Astrocyte (in vitro differentiated cells and primary cell): Measurements from ENCODE around the gene HRH2. TPM values are rescaled to one million over a fixed set of nuclear protein-coding genes. Genes with fewer than 3 reads are reported as not detected.
"Not testable (repeated sequence)": the region's sequence is repeated elsewhere in the genome, so short reads cannot be mapped to it uniquely, and the experiment has no call there.

ENCODE experiments used
- DNase-seq: peaks from one replicate; pipeline ENCODE4 v3.0.0-alpha.2; 2010; ENCODE audit warnings: low read depth
- FAIRE-seq: peaks from 2 replicates; lab custom pipeline; 2011; peaks lifted over from hg19 to GRCh38; lab: Jason Lieb, UNC
- H2AFZ ChIP-seq: 2 replicates; pipeline ENCODE4 v1.6.0; 2012; ENCODE audit warnings: low read depth, low read length, inconsistent platforms
- H3K27ac ChIP-seq: 2 replicates; pipeline ENCODE4 v1.5.1; 2011; ENCODE audit warnings: low read depth, low read length, inconsistent platforms
- H3K27me3 ChIP-seq: 2 replicates; pipeline ENCODE4 v1.6.0; 2011; ENCODE audit warnings: low read length, inconsistent platforms; ENCODE audit not compliant: insufficient read depth
- H3K36me3 ChIP-seq: 2 replicates; pipeline ENCODE4 v1.5.1; 2011; ENCODE audit warnings: low read length, inconsistent platforms; ENCODE audit not compliant: insufficient read depth
- H3K4me1 ChIP-seq: 2 replicates; pipeline ENCODE4 v1.5.1; 2011; ENCODE audit warnings: low read length, inconsistent platforms; ENCODE audit not compliant: insufficient read depth
- H3K4me2 ChIP-seq: 2 replicates; pipeline ENCODE4 v1.6.0; 2012; ENCODE audit warnings: low read length, inconsistent platforms
- H3K4me3 ChIP-seq: 2 replicates; pipeline ENCODE4 v1.5.1; 2011; ENCODE audit warnings: low read depth, mild to moderate bottlenecking, low read length, inconsistent platforms; ENCODE audit not compliant: insufficient read depth
- H3K79me2 ChIP-seq: 2 replicates; pipeline ENCODE4 v1.6.0; 2012; ENCODE audit warnings: mild to moderate bottlenecking, low read length, inconsistent platforms; ENCODE audit not compliant: insufficient read depth
- H3K9ac ChIP-seq: 2 replicates; pipeline ENCODE4 v1.6.0; 2012; ENCODE audit warnings: mild to moderate bottlenecking, low read length, inconsistent platforms
- H3K9me3 ChIP-seq: 2 replicates; pipeline ENCODE4 v1.5.1; 2012; ENCODE audit warnings: low read depth, mild to moderate bottlenecking, low read length, inconsistent platforms; ENCODE audit not compliant: insufficient read depth
- H4K20me1 ChIP-seq: 2 replicates; pipeline ENCODE4 v1.6.0; 2012; ENCODE audit warnings: low read length, inconsistent platforms; ENCODE audit not compliant: insufficient read depth
- H3K27ac Mint-ChIP-seq: one replicate; pipeline ENCODE4 v1.8.0; 2021; ENCODE audit warnings: mild to moderate bottlenecking, mixed read lengths; ENCODE audit not compliant: unreplicated experiment
- H3K27me3 Mint-ChIP-seq: one replicate; pipeline ENCODE4 v1.8.0; 2021; ENCODE audit warnings: low read depth, mixed read lengths; ENCODE audit not compliant: unreplicated experiment
- H3K36me3 Mint-ChIP-seq: one replicate; pipeline ENCODE4 v1.8.0; 2021; ENCODE audit warnings: low read depth, mixed read lengths; ENCODE audit not compliant: unreplicated experiment
- H3K4me1 Mint-ChIP-seq: one replicate; pipeline ENCODE4 v1.8.0; 2021; ENCODE audit warnings: low read depth, mixed read lengths; ENCODE audit not compliant: unreplicated experiment
- H3K4me3 Mint-ChIP-seq: one replicate; pipeline ENCODE4 v1.8.0; 2021; ENCODE audit warnings: mild to moderate bottlenecking, moderate library complexity, mixed read lengths; ENCODE audit not compliant: unreplicated experiment
- H3K9me3 Mint-ChIP-seq: one replicate; pipeline ENCODE4 v1.8.0; 2021; ENCODE audit warnings: mild to moderate bottlenecking, mixed read lengths; ENCODE audit not compliant: unreplicated experiment
- EZH2 ChIP-seq: IDR thresholded peaks from 2 replicates; pipeline ENCODE4 v1.6.1; 2012; ENCODE audit warnings: mild to moderate bottlenecking, low read length, inconsistent platforms; ENCODE audit not compliant: insufficient read depth
- total RNA-seq: library from RNA; stranded (reverse); gene quantifications from 2 replicates; pipeline ENCODE4 v1.2.1, GENCODE V29; 2021
- TF ChIP-seq, protein P1 (sequence below): IDR thresholded peaks from 2 replicates; pipeline ENCODE4 v1.5.1; 2011; ENCODE audit warnings: low read depth, mild to moderate bottlenecking, inconsistent platforms, low read length, moderate library complexity; ENCODE audit not compliant: insufficient read depth

Gene HRH2
- total RNA-seq, 1 donor from 2014 or later = 1.9 TPM

DNA sequence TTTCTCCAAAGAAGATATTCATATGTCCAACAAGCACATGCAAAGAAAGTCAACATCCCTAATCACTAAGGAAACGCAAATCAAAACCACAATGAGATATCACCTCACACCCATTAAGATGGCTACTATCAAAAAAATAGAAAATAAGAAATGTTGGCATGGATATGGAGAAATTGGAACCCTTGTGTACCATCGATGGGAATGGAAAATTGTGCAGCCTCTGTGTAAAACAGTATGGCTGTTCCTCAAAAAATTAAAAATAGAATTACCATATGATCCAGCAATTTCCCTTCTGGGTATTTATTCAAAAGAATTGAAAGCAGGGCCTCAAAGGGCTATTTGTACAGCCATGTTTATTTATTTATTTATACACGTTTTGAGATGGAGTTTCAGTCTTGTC, 43.0 kb upstream of the HRH2 start:
- no peaks in the 10 kb centered on the region for H3K4me1 Mint-ChIP-seq
- no peaks in the 10 kb centered on the region for H3K4me1 ChIP-seq
- no peaks in the 10 kb centered on the region for H3K27me3 ChIP-seq
- FAIRE-seq = no peak
- H3K36me3 ChIP-seq = no peaks in the 10 kb centered on the region
- no peak overlapping the region for H3K9ac ChIP-seq
- no peak overlapping the region for H3K4me3 ChIP-seq
- H3K27ac ChIP-seq = no peak overlapping the region
- no peak overlapping the region for H3K27ac Mint-ChIP-seq
- H3K9me3 Mint-ChIP-seq = peaks cover 6% of the 10 kb centered on the region
- H3K36me3 Mint-ChIP-seq = no peaks in the 10 kb centered on the region
- H3K4me2 ChIP-seq = no peak overlapping the region
- H4K20me1 ChIP-seq = no peaks in the 10 kb centered on the region
- H3K4me3 Mint-ChIP-seq = no peak overlapping the region
- H3K9me3 ChIP-seq = no peaks in the 10 kb centered on the region
- H2AFZ ChIP-seq = no peak overlapping the region
- no peak for DNase-seq
- H3K79me2 ChIP-seq = no peaks in the 10 kb centered on the region
- no peak for TF ChIP-seq EZH2
- TF ChIP-seq, protein P1, sequence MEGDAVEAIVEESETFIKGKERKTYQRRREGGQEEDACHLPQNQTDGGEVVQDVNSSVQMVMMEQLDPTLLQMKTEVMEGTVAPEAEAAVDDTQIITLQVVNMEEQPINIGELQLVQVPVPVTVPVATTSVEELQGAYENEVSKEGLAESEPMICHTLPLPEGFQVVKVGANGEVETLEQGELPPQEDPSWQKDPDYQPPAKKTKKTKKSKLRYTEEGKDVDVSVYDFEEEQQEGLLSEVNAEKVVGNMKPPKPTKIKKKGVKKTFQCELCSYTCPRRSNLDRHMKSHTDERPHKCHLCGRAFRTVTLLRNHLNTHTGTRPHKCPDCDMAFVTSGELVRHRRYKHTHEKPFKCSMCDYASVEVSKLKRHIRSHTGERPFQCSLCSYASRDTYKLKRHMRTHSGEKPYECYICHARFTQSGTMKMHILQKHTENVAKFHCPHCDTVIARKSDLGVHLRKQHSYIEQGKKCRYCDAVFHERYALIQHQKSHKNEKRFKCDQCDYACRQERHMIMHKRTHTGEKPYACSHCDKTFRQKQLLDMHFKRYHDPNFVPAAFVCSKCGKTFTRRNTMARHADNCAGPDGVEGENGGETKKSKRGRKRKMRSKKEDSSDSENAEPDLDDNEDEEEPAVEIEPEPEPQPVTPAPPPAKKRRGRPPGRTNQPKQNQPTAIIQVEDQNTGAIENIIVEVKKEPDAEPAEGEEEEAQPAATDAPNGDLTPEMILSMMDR = no peak
- H3K27me3 Mint-ChIP-seq = peaks cover 20% of the 10 kb centered on the region

DNA sequence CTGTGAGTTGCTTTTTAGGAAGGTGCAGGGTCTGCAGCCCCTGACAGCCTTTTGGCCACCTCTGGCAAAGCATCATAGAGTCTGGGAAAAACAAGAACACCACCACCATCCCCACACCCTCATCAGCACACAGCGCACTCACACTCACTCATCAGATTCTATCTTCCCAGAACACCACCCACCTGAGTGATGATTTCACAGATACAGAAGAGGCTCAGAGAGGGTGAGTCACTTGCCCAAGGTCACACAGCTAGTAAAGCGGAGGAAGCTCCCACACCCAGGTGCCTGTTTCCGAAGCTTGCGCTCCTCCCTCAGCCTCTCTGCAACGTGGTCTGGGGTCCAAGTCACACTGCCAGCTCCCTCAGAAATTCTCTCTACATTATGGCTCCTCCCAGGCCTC, 41.8 kb upstream of the HRH2 start:
- Histone ChIP-seq H4K20me1 (no peaks in the 10 kb centered on the region), H3K36me3 (no peaks in the 10 kb centered on the region), H2AFZ (no peak overlapping the region), H3K4me2 (no peak overlapping the region), H3K27me3 (no peaks in the 10 kb centered on the region), H3K9ac (no peak overlapping the region), H3K79me2 (no peaks in the 10 kb centered on the region), H3K27ac (no peak overlapping the region), H3K9me3 (peaks cover 2% of the 10 kb centered on the region), H3K4me1 (no peaks in the 10 kb centered on the region), H3K4me3 (no peak overlapping the region)
- H3K4me1 Mint-ChIP-seq = no peaks in the 10 kb centered on the region
- TF ChIP-seq, protein P1 = no peak
- peaks cover 10% of the 10 kb centered on the region for H3K27me3 Mint-ChIP-seq
- no peak overlapping the region for H3K4me3 Mint-ChIP-seq
- no peak for FAIRE-seq
- no peak for DNase-seq
- peaks cover 4% of the 10 kb centered on the region for H3K9me3 Mint-ChIP-seq
- H3K36me3 Mint-ChIP-seq = no peaks in the 10 kb centered on the region
- no peak overlapping the region for H3K27ac Mint-ChIP-seq

DNA sequence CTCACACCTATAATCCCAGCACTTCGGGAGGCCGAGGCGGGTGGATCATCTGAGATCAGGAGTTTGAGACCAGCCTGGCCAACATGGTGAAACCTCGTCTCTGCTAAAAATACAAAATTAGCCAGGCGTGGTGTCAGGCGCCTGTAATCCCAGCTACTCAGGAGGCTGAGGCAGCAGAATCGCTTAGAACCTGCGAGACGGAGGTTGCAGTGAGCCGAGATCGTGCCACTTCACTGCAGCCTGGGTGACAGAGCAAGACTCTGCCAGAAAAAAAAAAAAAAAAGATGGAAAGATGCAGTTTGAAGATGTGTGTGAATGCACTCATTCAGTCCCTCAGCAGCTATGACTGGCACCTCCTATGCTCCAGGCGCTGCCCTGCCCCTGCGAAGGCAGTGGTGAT, 41.3 kb upstream of the HRH2 start:
- not testable (repeated sequence) for H3K36me3 Mint-ChIP-seq, H3K9me3 ChIP-seq, H3K27ac ChIP-seq, DNase-seq, H2AFZ ChIP-seq, H3K4me3 ChIP-seq, H4K20me1 ChIP-seq, H3K4me2 ChIP-seq, H3K27me3 ChIP-seq, H3K9ac ChIP-seq, H3K27ac Mint-ChIP-seq, H3K4me1 Mint-ChIP-seq, H3K79me2 ChIP-seq, H3K9me3 Mint-ChIP-seq, H3K27me3 Mint-ChIP-seq, H3K4me1 ChIP-seq, H3K4me3 Mint-ChIP-seq, FAIRE-seq, H3K36me3 ChIP-seq
